Thyroid gland (tissue), 4 donors: ENCODE measurements around the gene ACHE.

Experiments used
- POLR2A ChIP-seq, 2 donors: fragments of 450-650 bp; IDR thresholded peaks; one replicate each; pipeline ENCODE4 v1.6.1; 2017; ENCODE audit warnings: antibody characterized with exemption in 2 of 2, mild to moderate bottlenecking in 2 of 2, moderate library complexity in 1 of 2
- TF ChIP-seq, protein P1 (sequence below), 6 experiments: fragments of 200-600 bp in 3 of 6; fragments of 450-650 bp in 3 of 6; sonication (generic) in 3 of 6; IDR thresholded peaks; one replicate each; pipeline ENCODE4 v1.5.1; 2016 to 2019; ENCODE audit warnings: antibody characterized with exemption in 6 of 6, mild to moderate bottlenecking in 2 of 6, inconsistent platforms in 1 of 6, moderate library complexity in 1 of 6

DNA sequence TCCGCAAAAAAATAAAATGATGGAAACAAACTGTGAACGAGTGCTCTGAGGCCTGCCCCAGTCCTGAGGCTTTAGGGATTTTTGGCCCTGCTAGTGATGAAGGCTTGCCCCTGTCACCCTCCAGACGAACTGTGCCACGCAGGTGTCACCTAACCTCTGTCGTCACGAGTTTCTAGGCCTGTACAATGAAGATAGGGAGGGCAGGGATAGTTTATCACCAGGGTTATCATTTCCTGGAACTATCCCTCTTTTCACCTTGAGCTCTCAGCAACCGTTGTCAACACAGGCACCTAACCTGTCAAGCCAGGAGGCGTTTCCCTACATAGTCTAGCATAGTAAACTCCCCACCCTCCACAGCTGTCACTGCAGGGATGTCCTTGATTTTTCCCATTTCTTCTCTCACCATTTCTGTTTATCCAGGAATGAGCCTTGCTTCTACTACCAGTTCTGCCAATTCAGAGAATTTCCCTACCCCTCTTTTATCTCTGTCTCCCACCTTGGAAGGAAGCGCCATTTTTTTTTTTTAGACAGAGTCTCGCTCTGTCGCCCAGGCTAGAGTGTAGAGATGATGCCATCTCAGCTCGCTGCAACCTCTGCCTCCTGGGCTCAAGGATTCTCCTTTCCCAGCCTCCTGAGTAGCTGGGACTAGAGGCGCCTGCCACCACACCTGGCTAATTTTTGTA lies 2.2 kb upstream of the ACHE start:
- TF ChIP-seq, protein P1, sequence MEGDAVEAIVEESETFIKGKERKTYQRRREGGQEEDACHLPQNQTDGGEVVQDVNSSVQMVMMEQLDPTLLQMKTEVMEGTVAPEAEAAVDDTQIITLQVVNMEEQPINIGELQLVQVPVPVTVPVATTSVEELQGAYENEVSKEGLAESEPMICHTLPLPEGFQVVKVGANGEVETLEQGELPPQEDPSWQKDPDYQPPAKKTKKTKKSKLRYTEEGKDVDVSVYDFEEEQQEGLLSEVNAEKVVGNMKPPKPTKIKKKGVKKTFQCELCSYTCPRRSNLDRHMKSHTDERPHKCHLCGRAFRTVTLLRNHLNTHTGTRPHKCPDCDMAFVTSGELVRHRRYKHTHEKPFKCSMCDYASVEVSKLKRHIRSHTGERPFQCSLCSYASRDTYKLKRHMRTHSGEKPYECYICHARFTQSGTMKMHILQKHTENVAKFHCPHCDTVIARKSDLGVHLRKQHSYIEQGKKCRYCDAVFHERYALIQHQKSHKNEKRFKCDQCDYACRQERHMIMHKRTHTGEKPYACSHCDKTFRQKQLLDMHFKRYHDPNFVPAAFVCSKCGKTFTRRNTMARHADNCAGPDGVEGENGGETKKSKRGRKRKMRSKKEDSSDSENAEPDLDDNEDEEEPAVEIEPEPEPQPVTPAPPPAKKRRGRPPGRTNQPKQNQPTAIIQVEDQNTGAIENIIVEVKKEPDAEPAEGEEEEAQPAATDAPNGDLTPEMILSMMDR (IDR thresholded peaks at IDR 0.05): no peak
- TF ChIP-seq POLR2A (IDR thresholded peaks at IDR 0.05): no peak
